GM13976 (cell line): ENCODE results near the gene RNF224.

ENCODE experiments used
- DNase-seq: peaks from one replicate; pipeline ENCODE4 v3.0.0; 2012; ENCODE audit warnings: low spot score
- CTCF ChIP-seq: IDR thresholded peaks from 2 replicates; pipeline ENCODE4 v1.5.1; 2012; ENCODE audit warnings: borderline replicate concordance, mild to moderate bottlenecking; ENCODE audit not compliant: insufficient read depth; ENCODE audit errors: extremely low read depth, missing control alignments, control extremely low read depth
- in situ Hi-C: fragments of 300-500 bp; cut with MboI; formaldehyde crosslinking; loops from one replicate; pipeline ENCODE4 v1.12.0; 2022; ENCODE audit warnings: low sequenced_read_pairs, mixed read lengths, inconsistent platforms; ENCODE audit not compliant: unreplicated experiment

Gene RNF224

DNA sequence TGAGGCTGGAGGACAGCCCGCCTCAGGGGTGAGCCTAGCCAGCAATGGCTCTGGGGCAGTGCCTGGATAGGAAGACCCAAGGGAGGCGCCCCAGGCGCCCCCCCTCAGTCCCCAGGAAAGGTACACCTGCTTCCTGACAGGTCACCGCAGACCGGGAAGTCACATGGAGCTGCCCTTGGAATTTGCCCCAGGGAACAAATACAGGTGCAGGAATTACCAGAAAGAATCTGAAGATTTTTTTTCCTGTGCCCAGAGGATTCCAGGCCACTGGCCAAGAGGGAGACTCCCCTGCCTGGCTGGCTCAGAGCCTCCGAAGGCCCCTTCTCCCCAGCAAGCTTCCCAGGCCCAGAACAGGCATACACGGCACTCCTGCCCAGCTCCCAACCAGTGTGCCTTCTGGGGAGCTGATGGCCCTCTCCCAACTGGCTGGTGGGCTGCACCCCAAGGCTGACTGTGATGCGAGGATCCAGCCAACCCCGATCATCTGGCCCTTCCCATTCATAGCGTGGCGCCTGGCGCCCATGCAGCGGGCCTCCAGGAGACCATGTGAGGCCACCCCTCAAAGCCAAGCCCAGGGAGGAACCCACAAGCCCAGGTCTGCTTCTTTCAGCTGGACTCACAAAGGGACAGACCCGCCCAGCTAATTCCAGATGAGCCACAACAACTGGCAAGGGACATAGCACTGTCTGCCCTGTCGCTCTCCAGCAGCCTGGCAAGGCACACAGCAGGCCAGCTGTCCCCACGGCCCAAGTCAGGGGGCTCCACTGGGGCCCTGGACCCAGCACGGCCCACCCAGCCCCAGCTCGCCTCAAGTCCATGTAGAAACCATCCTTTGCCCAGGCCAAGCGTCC lies 29.0 kb upstream of the RNF224 start:
- no peak for DNase-seq
- in situ Hi-C loops: no loop called here
- no peak for TF ChIP-seq CTCF

DNA sequence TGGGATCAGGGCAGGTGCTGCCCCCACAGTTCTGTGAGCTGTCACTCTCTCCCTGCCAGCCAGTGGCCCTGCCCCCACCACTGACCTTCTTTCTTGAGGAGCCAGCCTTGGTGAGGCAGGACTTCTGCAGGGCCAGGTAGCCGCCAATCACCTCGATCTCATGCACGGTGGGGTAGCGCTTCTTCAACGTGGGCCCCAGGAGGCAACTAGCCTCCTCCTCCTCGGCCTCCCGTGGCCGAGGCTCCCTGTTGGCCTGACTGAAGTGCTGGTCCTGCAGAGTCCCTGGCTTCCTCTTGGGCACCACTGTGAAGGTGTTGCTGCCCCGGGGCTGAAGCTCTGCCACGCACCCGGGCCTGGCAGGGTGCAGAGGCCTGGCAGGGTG lies 28.4 kb upstream of the RNF224 start:
- no peak for DNase-seq
- no peak for TF ChIP-seq CTCF
- in situ Hi-C loops: no loop called here

GRCh38 chr9:137199411-137200121 lies 27.7 kb upstream of the RNF224 start:
- no peak for TF ChIP-seq CTCF
- DNase-seq: no peak
- in situ Hi-C loops: no loop called here

DNA sequence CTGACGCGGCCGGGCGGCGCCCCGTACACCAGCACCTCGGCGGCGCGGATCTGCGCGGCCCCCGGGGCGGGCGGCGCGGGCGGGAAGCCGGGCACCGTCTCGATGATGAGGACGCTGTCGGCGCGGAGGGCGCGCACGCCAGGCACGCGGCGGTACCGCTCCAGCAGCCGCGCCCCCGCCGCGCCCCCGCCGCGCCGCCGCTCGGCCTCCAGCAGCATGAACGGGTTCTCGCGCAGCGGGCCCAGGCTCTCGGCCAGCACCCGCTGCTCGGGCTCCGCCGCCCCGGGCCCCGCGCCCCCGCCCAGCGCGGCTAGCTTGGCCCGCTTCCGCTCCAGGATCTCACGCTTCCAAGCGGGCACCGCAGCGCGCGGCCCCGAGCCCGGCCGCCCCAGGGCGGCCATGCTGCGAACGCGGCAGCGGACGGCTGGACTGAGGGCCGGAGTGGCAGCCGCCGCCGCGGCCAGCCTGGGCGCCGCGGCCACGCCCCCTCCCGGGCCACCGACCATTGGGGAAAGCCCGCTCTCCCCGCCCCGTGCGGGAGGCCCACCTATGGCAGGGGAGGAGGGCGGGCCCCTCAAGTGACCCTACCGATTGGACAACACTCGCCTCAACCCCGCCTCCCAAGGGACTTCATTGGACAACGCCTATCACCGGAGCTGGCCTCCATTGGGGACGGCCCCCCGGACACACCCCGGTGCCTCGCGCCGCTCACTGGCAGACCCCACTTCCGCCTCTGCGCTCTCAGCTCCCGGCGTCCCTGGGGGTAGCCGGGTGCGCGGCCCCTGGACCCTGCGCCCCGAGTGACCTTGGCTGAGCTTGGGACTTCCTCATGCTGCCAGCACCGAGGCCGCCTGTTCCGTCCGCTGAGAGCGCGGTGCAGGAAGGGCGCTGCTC lies 26.7 kb upstream of the RNF224 start, which contains the start of gene TPRN:
Gene TPRN (minus strand): TSS at position 431 of the 894 bp plus-strand sequence. CDS start 30 bp downstream, at position 401.
- DNase-seq: peak; percentile 100
- in situ Hi-C loops: no loop called here
- no peak for TF ChIP-seq CTCF

DNA sequence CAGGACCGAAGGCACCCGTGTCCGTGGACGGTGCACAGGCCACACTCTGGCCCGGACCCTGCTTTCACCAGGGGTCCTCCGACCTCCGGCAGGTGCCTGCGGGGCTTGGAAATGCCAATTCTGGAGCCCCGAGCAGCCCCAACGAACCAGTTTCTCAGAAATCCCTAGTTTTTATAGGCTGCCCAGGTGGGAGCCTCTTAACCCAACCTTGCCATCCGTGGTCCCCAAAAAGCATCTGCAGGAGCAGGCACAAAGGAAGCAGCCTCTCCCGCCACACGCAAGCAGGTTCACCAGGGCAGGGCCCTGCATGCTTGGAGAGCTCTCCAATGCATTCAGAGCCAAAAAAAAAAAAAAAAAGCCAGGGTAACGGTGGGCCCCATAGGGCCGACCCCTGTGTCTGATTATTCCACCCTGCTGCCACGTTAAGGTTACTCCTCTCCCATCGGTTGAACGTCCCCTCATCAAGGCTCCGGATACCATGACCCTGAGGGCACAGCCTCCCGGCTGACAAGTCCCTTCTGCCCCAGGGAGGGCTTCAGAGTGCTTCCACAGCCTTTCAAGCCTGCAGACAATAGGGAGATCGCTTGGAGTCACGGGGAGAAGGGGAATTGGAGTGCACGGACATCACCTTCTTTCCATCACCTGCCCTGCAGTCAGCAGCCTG lies 26.0 kb upstream of the RNF224 start:
- in situ Hi-C loops: no loop called here

More for the DNA sequence above, 26.0 kb upstream of the RNF224 start:
- no peak for TF ChIP-seq CTCF
- DNase-seq: no peak
